OCI-LY7 (cell line): Measurements from ENCODE around the gene TMEM131L. TPM values are rescaled to one million over a fixed set of nuclear protein-coding genes. Genes with fewer than 3 reads are reported as not detected.

Source experiments
- BruUV-seq: library from RNA; stranded (reverse); fragments of 400-500 nt; replicated peaks from 2 replicates; lab custom pipeline; 2021; lab: Mats Ljungman, UMichigan
- CTCF ChIA-PET: fragments of 300-600 bp; sonication (Branson Sonifier 250); formaldehyde crosslinking; loops from one replicate; lab custom pipeline; 2022; ENCODE audit warnings: antibody characterized with exemption; ENCODE audit not compliant: unreplicated experiment; lab: Charles Lee
- POLR2A ChIA-PET: fragments of 300-600 bp; sonication (Branson Sonifier 250); formaldehyde crosslinking; loops from one replicate; lab custom pipeline; 2022; ENCODE audit warnings: antibody characterized with exemption; lab: Charles Lee
- DNase-seq: peaks from one replicate; pipeline ENCODE4 v3.0.0-alpha.2; 2015; ENCODE audit warnings: low spot score
- H2AFZ ChIP-seq: fragments of 200-600 bp; sonication (generic), shearing (Covaris generic); 2 replicates; pipeline ENCODE4 v1.6.1; 2014; ENCODE audit warnings: mild to moderate bottlenecking, antibody characterized with exemption, low read length, moderate library complexity
- H3K27ac ChIP-seq: fragments of 200-600 bp; sonication (generic); 2 replicates; pipeline ENCODE4 v1.5.1; 2014; ENCODE audit warnings: mixed run types, low read depth, mild to moderate bottlenecking, moderate library complexity, low read length, inconsistent platforms; ENCODE audit not compliant: poor library complexity, severe bottlenecking
- H3K36me3 ChIP-seq: fragments of 200-600 bp; sonication (generic); 2 replicates; pipeline ENCODE4 v1.6.1; 2014; ENCODE audit warnings: mild to moderate bottlenecking, antibody characterized with exemption, low read length, moderate library complexity, mixed read lengths; ENCODE audit not compliant: insufficient read depth
- H3K4me1 ChIP-seq: fragments of 200-600 bp; sonication (generic); 2 replicates; pipeline ENCODE4 v1.5.1; 2014; ENCODE audit warnings: mild to moderate bottlenecking, low read length; ENCODE audit not compliant: insufficient read depth, poor library complexity, severe bottlenecking
- H3K4me2 ChIP-seq: fragments of 200-600 bp; sonication (generic); 2 replicates; pipeline ENCODE4 v1.6.1; 2014; ENCODE audit warnings: mild to moderate bottlenecking, low read length
- H3K4me3 ChIP-seq: fragments of 200-600 bp; sonication (generic); 2 replicates; pipeline ENCODE4 v1.5.1; 2014; ENCODE audit warnings: mild to moderate bottlenecking, low read depth, low read length; ENCODE audit not compliant: poor library complexity, severe bottlenecking
- H3K79me2 ChIP-seq: fragments of 200-600 bp; sonication (generic); 2 replicates; pipeline ENCODE4 v1.6.1; 2016; ENCODE audit warnings: low read depth, mild to moderate bottlenecking, low read length, moderate library complexity, mixed read lengths; ENCODE audit not compliant: insufficient read depth
- H3K9me2 ChIP-seq: fragments of 200-600 bp; sonication (generic); 2 replicates; pipeline ENCODE4 v1.6.1; 2016; ENCODE audit warnings: mild to moderate bottlenecking, low read length, mixed read lengths; ENCODE audit not compliant: insufficient read depth
- H3K9me3 ChIP-seq: fragments of 200-600 bp; sonication (generic); 2 replicates; pipeline ENCODE4 v1.6.1; 2014; ENCODE audit warnings: mild to moderate bottlenecking, mixed run types, low read length, mixed read lengths
- H4K20me1 ChIP-seq: fragments of 200-600 bp; sonication (generic); 2 replicates; pipeline ENCODE4 v1.6.1; 2014; ENCODE audit warnings: mild to moderate bottlenecking, antibody characterized with exemption, low read length, moderate library complexity, mixed read lengths; ENCODE audit not compliant: insufficient read depth
- EZH2phosphoT487 ChIP-seq: fragments of 200-600 bp; sonication (generic); IDR thresholded peaks from 2 replicates; pipeline ENCODE4 v1.6.1; 2018; ENCODE audit warnings: low read depth, borderline replicate concordance, mild to moderate bottlenecking, mixed run types, antibody characterized with exemption, low read length, moderate library complexity, mixed read lengths
- intact Hi-C: fragments of 100-400 bp; cut with micrococcal nuclease; formaldehyde crosslinking; loops from one replicate; pipeline ENCODE4 v1.10.0; 2022; ENCODE audit not compliant: unreplicated experiment
- total RNA-seq, 2 experiments: library from RNA; depleted of rRNA in 1 of 2; stranded (reverse); fragments of >200 nt in 1 of 2; shearing (Covaris generic) in 1 of 2; gene quantifications; 2 replicates each; pipeline ENCODE4 v1.2.3, GENCODE V29; 2014 to 2022
- TF ChIP-seq, protein P1 (sequence below): fragments of 200-600 bp; sonication (generic); conservative IDR thresholded peaks from 2 replicates; pipeline ENCODE4 v1.5.1; 2014; ENCODE audit warnings: mild to moderate bottlenecking, antibody characterized with exemption, low read length, moderate library complexity, mixed read lengths

Gene TMEM131L
- total RNA-seq, 2 experiments from 2014 or later: 133 to 148 TPM

DNA sequence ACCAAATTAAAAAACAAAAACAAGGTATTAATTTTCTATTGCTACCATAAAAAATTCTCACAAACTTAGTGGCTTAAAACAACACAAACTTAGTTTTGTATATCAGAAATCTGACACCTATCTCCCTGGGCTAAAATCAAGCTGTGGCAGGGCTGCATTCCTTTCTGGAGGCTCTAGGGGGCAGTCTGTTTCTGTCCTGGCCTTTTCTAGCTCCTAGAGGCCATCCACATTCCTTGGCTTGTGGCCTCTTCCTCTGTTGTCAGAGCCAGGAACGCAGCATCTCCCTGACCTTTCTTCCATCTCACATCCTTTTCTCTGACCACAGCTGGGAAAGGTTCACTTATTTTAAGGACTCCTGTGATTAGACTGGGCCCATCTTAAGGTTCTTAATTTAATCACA is 179.0 kb downstream of the TMEM131L start:
- Histone ChIP-seq H3K36me3 (no peaks in the 10 kb centered on the region; the same call in 1 of the 2 replicates), H3K4me1 (peaks cover 26% of the 10 kb centered on the region), H3K4me3 (no peak overlapping the region), H2AFZ (no peak overlapping the region), H3K9me3 (0 out of 2 replicates have a peak, but pooled peaks cover 9% of the 10 kb centered on the region), H4K20me1 (no peaks in the 10 kb centered on the region), H3K4me2 (no peak overlapping the region), H3K79me2 (no peaks in the 10 kb centered on the region), H3K9me2 (no peaks in the 10 kb centered on the region), H3K27ac (no peak overlapping the region)
- TF ChIP-seq, protein P1, sequence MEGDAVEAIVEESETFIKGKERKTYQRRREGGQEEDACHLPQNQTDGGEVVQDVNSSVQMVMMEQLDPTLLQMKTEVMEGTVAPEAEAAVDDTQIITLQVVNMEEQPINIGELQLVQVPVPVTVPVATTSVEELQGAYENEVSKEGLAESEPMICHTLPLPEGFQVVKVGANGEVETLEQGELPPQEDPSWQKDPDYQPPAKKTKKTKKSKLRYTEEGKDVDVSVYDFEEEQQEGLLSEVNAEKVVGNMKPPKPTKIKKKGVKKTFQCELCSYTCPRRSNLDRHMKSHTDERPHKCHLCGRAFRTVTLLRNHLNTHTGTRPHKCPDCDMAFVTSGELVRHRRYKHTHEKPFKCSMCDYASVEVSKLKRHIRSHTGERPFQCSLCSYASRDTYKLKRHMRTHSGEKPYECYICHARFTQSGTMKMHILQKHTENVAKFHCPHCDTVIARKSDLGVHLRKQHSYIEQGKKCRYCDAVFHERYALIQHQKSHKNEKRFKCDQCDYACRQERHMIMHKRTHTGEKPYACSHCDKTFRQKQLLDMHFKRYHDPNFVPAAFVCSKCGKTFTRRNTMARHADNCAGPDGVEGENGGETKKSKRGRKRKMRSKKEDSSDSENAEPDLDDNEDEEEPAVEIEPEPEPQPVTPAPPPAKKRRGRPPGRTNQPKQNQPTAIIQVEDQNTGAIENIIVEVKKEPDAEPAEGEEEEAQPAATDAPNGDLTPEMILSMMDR: peak; percentile 78
- no peak for TF ChIP-seq EZH2phosphoT487
- ChIA-PET POLR2A (interaction anchor here (1.0 kb wide), 1 partner anchor 296 kb away, joined by 6 read pairs; no protein-coding TSS in a partner anchor), CTCF (interaction anchor here (1.2 kb wide), 1 partner anchor 81 kb away, joined by 3 read pairs; no protein-coding TSS in a partner anchor)
- no TSS peak for BruUV-seq
- DNase-seq: no peak
- intact Hi-C loops: loop anchor here (1.0 to 10.0 kb wide), 4 partner anchors 105 to 800 kb away; no protein-coding TSS in a partner anchor

DNA sequence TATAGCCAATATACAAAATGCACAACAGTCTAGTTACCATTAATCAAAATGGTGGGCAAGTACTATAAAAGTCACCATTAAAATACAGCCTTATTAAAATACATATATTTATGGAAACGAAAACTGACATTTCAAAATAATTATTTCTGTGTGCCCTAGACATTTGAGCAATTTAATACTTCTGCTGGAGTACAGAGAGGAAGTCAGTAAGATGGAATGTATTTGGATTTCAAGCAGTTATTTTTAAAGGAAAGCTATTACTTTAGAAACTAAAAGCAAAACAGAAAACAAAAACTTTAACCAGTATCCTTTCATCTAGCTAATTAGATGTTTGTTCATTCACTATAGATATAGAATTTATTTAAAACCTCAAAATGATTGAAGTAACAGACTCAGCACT is 180.1 kb downstream of the TMEM131L start:
- Histone ChIP-seq H3K4me1 (peaks cover 27% of the 10 kb centered on the region), H3K4me2 (no peak overlapping the region), H4K20me1 (no peaks in the 10 kb centered on the region), H3K36me3 (no peaks in the 10 kb centered on the region; the same call in 1 of the 2 replicates), H2AFZ (no peak overlapping the region), H3K27ac (no peak overlapping the region), H3K79me2 (no peaks in the 10 kb centered on the region), H3K4me3 (no peak overlapping the region), H3K9me2 (no peaks in the 10 kb centered on the region), H3K9me3 (0 out of 2 replicates have a peak, but pooled peaks cover 9% of the 10 kb centered on the region)
- CTCF ChIA-PET: no interaction called here
- TF ChIP-seq, protein P1: no peak
- TF ChIP-seq EZH2phosphoT487: no peak
- BruUV-seq: no TSS peak
- DNase-seq: no peak
- intact Hi-C loops: loop anchor here (5.0 to 10.0 kb wide), 3 partner anchors 401 to 801 kb away; no protein-coding TSS in a partner anchor
- POLR2A ChIA-PET: interaction anchor here (1.4 kb wide), 1 partner anchor 305 kb away, joined by 4 read pairs; no protein-coding TSS in a partner anchor

DNA sequence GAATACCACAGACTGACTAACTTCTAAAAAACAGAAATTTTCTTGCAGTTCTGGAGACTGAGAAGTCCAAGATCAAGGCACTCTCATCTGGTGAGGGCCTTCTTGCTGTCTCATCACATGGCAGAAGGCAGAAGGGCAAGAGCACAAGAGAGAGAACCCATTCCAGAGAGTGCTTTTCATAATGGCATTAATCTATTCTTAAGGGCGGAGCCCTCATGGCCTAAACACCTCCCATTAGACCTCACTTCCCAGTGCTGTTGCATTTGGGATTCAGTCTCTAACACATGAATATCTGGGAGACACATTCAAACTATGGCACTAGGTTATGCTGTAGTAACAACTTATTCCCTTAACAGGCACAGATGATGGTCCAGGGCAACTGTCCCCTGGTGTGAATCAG is 180.8 kb downstream of the TMEM131L start:
- H3K36me3 ChIP-seq: no peaks in the 10 kb centered on the region; the same call in 1 of the 2 replicates
- no peak for DNase-seq
- 0 out of 2 replicates have a peak, but pooled peaks cover 9% of the 10 kb centered on the region for H3K9me3 ChIP-seq
- peaks cover 34% of the 10 kb centered on the region for H3K4me1 ChIP-seq
- no peaks in the 10 kb centered on the region for H4K20me1 ChIP-seq
- H3K9me2 ChIP-seq: no peaks in the 10 kb centered on the region
- no TSS peak for BruUV-seq
- ChIA-PET CTCF (no interaction called here), POLR2A (interaction anchor here (0.7 to 1.4 kb wide), 4 partner anchors 301 to 501 kb away, joined by 3 to 4 read pairs (median 4); no protein-coding TSS in a partner anchor)
- TF ChIP-seq, protein P1: no peak
- TF ChIP-seq EZH2phosphoT487: no peak
- H3K4me2 ChIP-seq: no peak overlapping the region
- intact Hi-C loops: loop anchor here (5.0 to 10.0 kb wide), 3 partner anchors 402 to 802 kb away; no protein-coding TSS in a partner anchor
- H3K4me3 ChIP-seq: no peak overlapping the region
- H2AFZ ChIP-seq: no peak overlapping the region
- H3K79me2 ChIP-seq: no peaks in the 10 kb centered on the region
- no peak overlapping the region for H3K27ac ChIP-seq
